ENCODE measurements around the gene STK10. TPM values are rescaled to one million over a fixed set of nuclear protein-coding genes. Genes with fewer than 3 reads are reported as not detected.
"Not testable (repeated sequence)": the region's sequence is repeated elsewhere in the genome, so short reads cannot be mapped to it uniquely, and the experiment has no call there.

STK10 gene
- polyA plus RNA-seq, 1 of the 3 experiments (the other 2 are of a cell fraction): 11.0 TPM

DNA sequence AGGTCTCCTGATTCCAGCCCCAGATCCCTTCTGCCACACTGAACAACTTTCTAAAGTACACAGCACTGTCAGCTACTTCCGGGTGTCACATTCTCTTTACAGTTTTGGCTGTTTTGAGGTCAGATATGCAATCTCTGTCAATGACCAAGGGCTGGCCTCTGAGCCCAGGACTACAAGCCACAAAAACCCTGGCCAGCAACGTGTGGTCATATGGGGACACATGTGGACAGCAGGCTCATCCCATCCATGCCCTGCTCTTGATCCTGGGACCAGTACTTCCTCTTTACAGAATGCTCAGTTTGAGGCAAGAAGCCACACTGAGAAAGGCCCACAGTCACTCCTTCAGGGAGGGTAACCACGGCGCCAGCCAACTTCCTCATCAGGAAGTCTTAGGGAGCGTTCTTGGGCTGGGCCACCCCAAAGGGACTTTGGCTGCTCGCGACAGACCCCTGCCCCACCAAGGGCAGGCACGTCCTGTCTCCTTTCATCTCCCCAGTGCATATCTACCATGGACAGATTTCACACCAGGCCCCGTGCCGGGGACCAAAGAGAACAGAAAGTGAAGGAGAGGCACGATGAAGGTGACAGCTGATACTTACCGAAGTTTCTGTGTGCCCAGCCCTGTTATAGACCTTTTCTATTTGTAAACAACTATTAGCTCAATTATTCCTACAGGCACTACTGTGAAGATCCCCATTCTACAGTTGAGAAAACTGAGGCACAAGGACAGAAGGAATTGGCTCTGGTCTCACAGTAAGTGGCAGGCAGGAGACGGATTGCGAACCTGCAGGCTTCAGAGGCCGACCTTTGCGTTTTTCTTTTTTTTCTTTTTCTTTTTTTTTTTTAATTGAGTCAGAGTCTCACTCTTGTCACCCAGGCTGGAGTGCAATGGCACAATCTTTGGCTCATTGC lies 37.3 kb downstream of the STK10 start:
- DNase-seq: no peak
- peaks cover 0 to 5% of the 10 kb centered on the region in 2 experiments; a peak in 1 of 4 replicates for H3K4me1 ChIP-seq (ENCODE audit: control insufficient read depth in 1 of 2, insufficient read depth in 2 of 2, low read depth in 1 of 2, low read length in 1 of 2)
- H4K20me1 ChIP-seq (ENCODE audit: insufficient read depth): no peaks in the 10 kb centered on the region
- H3K27me3 ChIP-seq (ENCODE audit: insufficient read depth): no peaks in the 10 kb centered on the region
- TF ChIP-seq RAD21 (IDR thresholded peaks at IDR 0.05; ENCODE audit: low read length): no peak
- no peak for TF ChIP-seq RXRA (IDR thresholded peaks at IDR 0.05; ENCODE audit: borderline replicate concordance, low read depth)
- TF ChIP-seq ELF1 (IDR thresholded peaks at IDR 0.05): no peak
- no peak for TF ChIP-seq TEAD4 (IDR thresholded peaks at IDR 0.05; ENCODE audit: borderline replicate concordance, insufficient read depth)
- TF ChIP-seq CTCF (IDR thresholded peaks at IDR 0.05): no peak
- TF ChIP-seq GATA2 (CRISPR knock-in tag; IDR thresholded peaks at IDR 0.05): no peak
- no peak for TF ChIP-seq JUND (IDR thresholded peaks at IDR 0.05)
- no peak overlapping the region for H3K9ac ChIP-seq
- H3K79me2 ChIP-seq (ENCODE audit: insufficient read depth): 0 out of 2 replicates have a peak, but pooled peaks cover 3% of the 10 kb centered on the region
- no peaks in the 10 kb centered on the region for H3K9me3 ChIP-seq
- no peak overlapping the region for H3K4me3 ChIP-seq (ENCODE audit: low read depth in 2 of 2, low read length in 1 of 2)
- no peaks in the 10 kb centered on the region for H3F3A ChIP-seq (replicated peaks; ENCODE audit: insufficient read depth)
- 96% methylated on average over 16 of the region's 16 CpGs for WGBS (ENCODE audit: low lambda C conversion rate)
- ChIA-PET POLR2A (no interaction called here), CTCF (no interaction called here)
- no peaks in the 10 kb centered on the region for H3K9me2 ChIP-seq
- H3K36me3 ChIP-seq (replicated peaks in 1 of 2; ENCODE audit: control insufficient read depth in 1 of 2, insufficient read depth in 2 of 2, low read length in 1 of 2): peaks cover 0 to 3% of the 10 kb centered on the region in 2 experiments
- H3K27ac ChIP-seq (ENCODE audit: low read depth in 2 of 2, low read length in 1 of 2): no peak overlapping the region
- H3K4me2 ChIP-seq: no peak overlapping the region
- H2AFZ ChIP-seq (ENCODE audit: low read depth): no peak overlapping the region

- H3K4me2 ChIP-seq; H3K36me3 ChIP-seq (replicated peaks in 1 of 2; ENCODE audit: control insufficient read depth in 1 of 2, insufficient read depth in 2 of 2, low read length in 1 of 2); H2AFZ ChIP-seq (ENCODE audit: low read depth); H3K9me3 ChIP-seq; H3K27ac ChIP-seq (ENCODE audit: low read depth in 2 of 2, low read length in 1 of 2); H3K9ac ChIP-seq; H3K27me3 ChIP-seq (ENCODE audit: insufficient read depth); DNase-seq; POLR2A ChIA-PET; H3K4me3 ChIP-seq (ENCODE audit: low read depth in 2 of 2, low read length in 1 of 2); H3F3A ChIP-seq (replicated peaks; ENCODE audit: insufficient read depth); H4K20me1 ChIP-seq (ENCODE audit: insufficient read depth); H3K9me2 ChIP-seq; CTCF ChIA-PET: not testable (repeated sequence)
- peaks cover 0 to 12% of the 10 kb centered on the region in 2 experiments; a peak in 1 of 4 replicates for H3K4me1 ChIP-seq (ENCODE audit: control insufficient read depth in 1 of 2, insufficient read depth in 2 of 2, low read depth in 1 of 2, low read length in 1 of 2)
- peaks cover 10% of the 10 kb centered on the region; the same call in 1 of the 2 replicates for H3K79me2 ChIP-seq (ENCODE audit: insufficient read depth)
- 88% methylated on average over 7 of the region's 11 CpGs for WGBS (ENCODE audit: low lambda C conversion rate)
These were observed 38.5 kb downstream of the STK10 start for GRCh38 chr5:172149481-172149880.

- DNase-seq: no peak
- no peaks in the 10 kb centered on the region for H4K20me1 ChIP-seq (ENCODE audit: insufficient read depth)
- no peaks in the 10 kb centered on the region for H3K9me2 ChIP-seq
- CTCF ChIA-PET: no interaction called here
- no peaks in the 10 kb centered on the region for H3K36me3 ChIP-seq (replicated peaks in 1 of 2; ENCODE audit: control insufficient read depth in 1 of 2, insufficient read depth in 2 of 2, low read length in 1 of 2)
- POLR2A ChIA-PET: no interaction called here
- H3K27me3 ChIP-seq (ENCODE audit: insufficient read depth): no peaks in the 10 kb centered on the region
- H3K9me3 ChIP-seq: no peaks in the 10 kb centered on the region
- H3K4me1 ChIP-seq (ENCODE audit: control insufficient read depth in 1 of 2, insufficient read depth in 2 of 2, low read depth in 1 of 2, low read length in 1 of 2): peaks cover 0 to 16% of the 10 kb centered on the region in 2 experiments; a peak in 1 of 4 replicates
- H3K9ac ChIP-seq: no peak overlapping the region
- no peak overlapping the region for H3K27ac ChIP-seq (ENCODE audit: low read depth in 2 of 2, low read length in 1 of 2)
- H3F3A ChIP-seq (replicated peaks; ENCODE audit: insufficient read depth): no peaks in the 10 kb centered on the region
- no peak overlapping the region for H3K4me2 ChIP-seq
- TF ChIP-seq, protein P1, sequence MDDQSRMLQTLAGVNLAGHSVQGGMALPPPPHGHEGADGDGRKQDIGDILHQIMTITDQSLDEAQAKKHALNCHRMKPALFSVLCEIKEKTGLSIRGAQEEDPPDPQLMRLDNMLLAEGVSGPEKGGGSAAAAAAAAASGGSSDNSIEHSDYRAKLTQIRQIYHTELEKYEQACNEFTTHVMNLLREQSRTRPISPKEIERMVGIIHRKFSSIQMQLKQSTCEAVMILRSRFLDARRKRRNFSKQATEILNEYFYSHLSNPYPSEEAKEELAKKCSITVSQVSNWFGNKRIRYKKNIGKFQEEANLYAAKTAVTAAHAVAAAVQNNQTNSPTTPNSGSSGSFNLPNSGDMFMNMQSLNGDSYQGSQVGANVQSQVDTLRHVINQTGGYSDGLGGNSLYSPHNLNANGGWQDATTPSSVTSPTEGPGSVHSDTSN (IDR thresholded peaks at IDR 0.05): no peak
- no peak for TF ChIP-seq MAX (IDR thresholded peaks at IDR 0.05; ENCODE audit: low read depth)
- no peak for TF ChIP-seq YY1 (IDR thresholded peaks at IDR 0.05; ENCODE audit: low read depth)
- TF ChIP-seq JUND (IDR thresholded peaks at IDR 0.05): no peak
- no peak for TF ChIP-seq USF1 (IDR thresholded peaks at IDR 0.05; ENCODE audit: borderline replicate concordance, low read depth)
- no peak for TF ChIP-seq FOXJ3 (CRISPR knock-in tag; IDR thresholded peaks at IDR 0.05)
- TF ChIP-seq GABPA (IDR thresholded peaks at IDR 0.05; ENCODE audit: low read depth): no peak
- TF ChIP-seq MEF2A (IDR thresholded peaks at IDR 0.05; ENCODE audit: borderline replicate concordance, low read depth): no peak
- TF ChIP-seq EZH2phosphoT487 (IDR thresholded peaks at IDR 0.05; ENCODE audit: borderline replicate concordance, low read depth): no peak
- no peak for TF ChIP-seq TEAD4 (IDR thresholded peaks at IDR 0.05; ENCODE audit: borderline replicate concordance, insufficient read depth)
- TF ChIP-seq NFIC (IDR thresholded peaks at IDR 0.05; ENCODE audit: borderline replicate concordance): no peak
- peaks cover 10% of the 10 kb centered on the region; the same call in 1 of the 2 replicates for H3K79me2 ChIP-seq (ENCODE audit: insufficient read depth)
- H2AFZ ChIP-seq (ENCODE audit: low read depth): no peak overlapping the region
- WGBS (ENCODE audit: low lambda C conversion rate): 85% methylated on average over 2 of the region's 3 CpGs
- no peak overlapping the region for H3K4me3 ChIP-seq (ENCODE audit: low read depth in 2 of 2, low read length in 1 of 2)
These were observed 39.0 kb downstream of the STK10 start for GRCh38 chr5:172149073-172149472.
